GM12878 (cell line): ENCODE data around the gene SH3D19. TPM values are rescaled to one million over a fixed set of nuclear protein-coding genes. Genes with fewer than 3 reads are reported as not detected.

ENCODE experiments used
- ATAC-seq: fragments of 200-7000 bp; cut with Tn5 transposase; 3 replicates; pipeline ENCODE4 v1.9.1; 2020; ENCODE audit warnings: mild to moderate bottlenecking, moderate library complexity
- BruUV-seq: library from RNA; stranded (reverse); fragments of 400-500 nt; replicated peaks from 2 replicates; lab custom pipeline; 2021; lab: Mats Ljungman, UMichigan
- CTCF ChIA-PET: fragments of 300-600 bp; sonication (Branson Sonifier 250); formaldehyde crosslinking; extraction: SDS; loops from one replicate; lab custom pipeline; 2021; ENCODE audit warnings: inconsistent platforms; lab: Yijun Ruan, JAX
- POLR2A ChIA-PET: fragments of 350-600 bp; formaldehyde crosslinking; extraction: SDS; loops from one replicate; lab custom pipeline; 2021; ENCODE audit warnings: inconsistent platforms; lab: Charles Lee
- RAD21 ChIA-PET: fragments of 300-600 bp; sonication (Branson Sonifier 250); formaldehyde crosslinking; loops from one replicate; lab custom pipeline; 2023; ENCODE audit warnings: antibody characterized with exemption; ENCODE audit not compliant: unreplicated experiment; lab: Charles Lee
- SMC1A ChIA-PET: fragments of 300-600 bp; sonication (Branson Sonifier 250); formaldehyde crosslinking; loops from one replicate; lab custom pipeline; 2023; ENCODE audit not compliant: unreplicated experiment, uncharacterized antibody; lab: Charles Lee
- DNase-seq: peaks from one replicate; pipeline ENCODE4 v3.0.0-alpha.2; 2011; ENCODE audit warnings: low read depth, low spot score
- FAIRE-seq: peaks from 3 replicates; lab custom pipeline; 2011; peaks lifted over from hg19 to GRCh38; lab: Jason Lieb, UNC
- H2AFZ ChIP-seq: 2 replicates; pipeline ENCODE4 v1.6.0; 2011; ENCODE audit warnings: low read depth, low read length, control low read depth; ENCODE audit not compliant: control insufficient read depth
- H3K27ac ChIP-seq: 2 replicates; pipeline ENCODE4 v1.5.1; 2011; ENCODE audit warnings: control low read depth; ENCODE audit not compliant: control insufficient read depth, insufficient read depth
- H3K27me3 ChIP-seq, 2 experiments: replicated peaks in 1 of 2; 2 replicates each; pipeline versions ENCODE4 v1.6.0 to v1.6.1; 2011; ENCODE audit warnings: low read length in 1 of 2; ENCODE audit not compliant: control insufficient read depth in 2 of 2, insufficient read depth in 2 of 2
- H3K36me3 ChIP-seq, 2 experiments: 2 replicates each; pipeline ENCODE4 v1.5.1; 2011; ENCODE audit warnings: low read length in 1 of 2; ENCODE audit not compliant: control insufficient read depth in 2 of 2, insufficient read depth in 2 of 2
- H3K4me1 ChIP-seq: 2 replicates; pipeline ENCODE4 v1.6.1; 2011; ENCODE audit warnings: mild to moderate bottlenecking, low read length, moderate library complexity, mixed read lengths; ENCODE audit not compliant: control insufficient read depth, insufficient read depth
- H3K4me2 ChIP-seq: 2 replicates; pipeline ENCODE4 v1.6.0; 2011; ENCODE audit warnings: control low read depth; ENCODE audit not compliant: control insufficient read depth, insufficient read depth
- H3K4me3 ChIP-seq: fragments of 200-600 bp; sonication (generic); 2 replicates; pipeline ENCODE4 v1.5.1; 2016
- H3K79me2 ChIP-seq: 2 replicates; pipeline ENCODE4 v1.6.0; 2011; ENCODE audit warnings: low read length; ENCODE audit not compliant: control insufficient read depth, insufficient read depth
- H3K9ac ChIP-seq: 2 replicates; pipeline ENCODE4 v1.8.0; 2011; ENCODE audit warnings: low read length, control low read depth, mixed read lengths; ENCODE audit not compliant: control insufficient read depth, insufficient read depth
- H3K9me3 ChIP-seq: replicated peaks from 3 replicates; pipeline ENCODE4 v1.5.1; 2011; ENCODE audit warnings: mild to moderate bottlenecking, low read length; ENCODE audit not compliant: control insufficient read depth, insufficient read depth
- H4K20me1 ChIP-seq: 2 replicates; pipeline ENCODE4 v1.6.0; 2011; ENCODE audit not compliant: control insufficient read depth, insufficient read depth
- CHD4 ChIP-seq: fragments of 200-600 bp; sonication (generic); IDR thresholded peaks from 2 replicates; pipeline ENCODE4 v1.6.1; 2016; ENCODE audit warnings: mild to moderate bottlenecking
- FOS ChIP-seq: IDR thresholded peaks from 3 replicates; pipeline ENCODE4 v1.6.1; 2011; ENCODE audit warnings: borderline replicate concordance; ENCODE audit not compliant: insufficient read length; ENCODE audit errors: extremely low read depth
- HSF1 ChIP-seq: fragments of 150-350 bp; IDR thresholded peaks from 2 replicates; pipeline ENCODE4 v1.6.1; 2014; ENCODE audit warnings: mild to moderate bottlenecking, low read depth, low read length
- MLLT1 ChIP-seq: fragments of 450-650 bp; IDR thresholded peaks from 2 replicates; pipeline ENCODE4 v1.6.1; 2016; ENCODE audit warnings: mild to moderate bottlenecking
- PBX3 ChIP-seq: IDR thresholded peaks from 2 replicates; pipeline ENCODE4 v1.6.1; 2011; ENCODE audit warnings: mild to moderate bottlenecking, low read depth, low read length, moderate library complexity; ENCODE audit not compliant: insufficient replicate concordance
- POLR2A ChIP-seq: IDR thresholded peaks from 2 replicates; pipeline ENCODE4 v1.6.1; 2011; ENCODE audit warnings: low read depth, mild to moderate bottlenecking, low read length
- POLR2AphosphoS2 ChIP-seq: IDR thresholded peaks from 2 replicates; pipeline ENCODE4 v1.6.1; 2011; ENCODE audit warnings: low read depth, mild to moderate bottlenecking, low read length, improper control_type of control experiment, moderate library complexity
- SKIL ChIP-seq: fragments of 450-650 bp; IDR thresholded peaks from 2 replicates; pipeline ENCODE4 v1.6.1; 2017; ENCODE audit warnings: mild to moderate bottlenecking, low read depth, inconsistent platforms; ENCODE audit not compliant: poor library complexity, severe bottlenecking
- SMAD5 ChIP-seq: IDR thresholded peaks from 2 replicates; pipeline ENCODE4 v1.6.1; 2016; ENCODE audit warnings: antibody characterized with exemption, low read depth
- TCF12 ChIP-seq: IDR thresholded peaks from 2 replicates; pipeline ENCODE4 v1.6.1; 2011; ENCODE audit warnings: low read depth, mild to moderate bottlenecking, low read length
- YBX1 ChIP-seq: fragments of 450-650 bp; IDR thresholded peaks from 2 replicates; pipeline ENCODE4 v1.6.1; 2016; ENCODE audit warnings: antibody characterized with exemption
- ZNF274 ChIP-seq: IDR thresholded peaks from one replicate; pipeline ENCODE4 v1.8.0; 2011; ENCODE audit not compliant: insufficient read length, insufficient read depth
- WGBS: methylation state at CpG from one replicate; pipeline ENCODE4 v1.1.6; 2016; ENCODE audit warnings: low lambda C conversion rate; ENCODE audit not compliant: insufficient replicate concordance, insufficient coverage; ENCODE audit errors: missing lambda C conversion rate; 5-methylcytosine and 5-hydroxymethylcytosine counted together
- in situ Hi-C: fragments of 300-500 bp; cut with MboI; formaldehyde crosslinking; loops from 9 replicates; pipeline ENCODE4 v1.14.3; 2018; ENCODE audit warnings: mixed read lengths
- intact Hi-C: fragments of 100-400 bp; cut with micrococcal nuclease; formaldehyde crosslinking; loops from one replicate; pipeline ENCODE4 v1.14.2; 2022; ENCODE audit not compliant: unreplicated experiment
- polyA plus RNA-seq, 11 experiments: library from polyadenylated mRNA; depleted of rRNA in 4 of 11; unstranded in 6 of 11; stranded (reverse) in 5 of 11; fragments of >200 nt; fragmentation: Nextera tagmentation in 4 of 11; fragmentation: Illumina TruSeq in 1 of 11; extraction: Ambion mirVana in 4 of 11; extraction: Trizol in 1 of 11; gene quantifications; 1 replicate in 1 of 11; 2 replicates in 10 of 11; pipeline versions ENCODE4 v1.2.1 to v1.2.3, GENCODE V29; 2011 to 2016; ENCODE audit warnings: inconsistent platforms in 2 of 11, missing spikeins in 2 of 11, low read depth in 1 of 11
- total RNA-seq, 4 experiments: library from RNA; depleted of rRNA in 3 of 4; stranded (reverse); fragments of >200 nt in 3 of 4; fragmentation: Illumina TruSeq in 1 of 4; extraction: Trizol in 1 of 4; gene quantifications; 2 replicates each; pipeline versions ENCODE4 v1.2.1 to v1.2.3, GENCODE V29; 2013 to 2021

SH3D19 gene
- total and polyA plus RNA-seq, 10 of the 15 experiments (the other 5 are each of a cell fraction or from before 2014, with no cell fraction given), result 0.03 to 6.9 (median 0.33) TPM; not detected in 3

- TF ChIP-seq SKIL (no peak), POLR2AphosphoS2 (no peak), TCF12 (no peak), POLR2A (no peak), YBX1 (no peak), ZNF274 (no peak), FOS (no peak), HSF1 (no peak)
- TF ChIP-seq, all 136 proteins: peak for 0
Observed at GRCh38 chr4:151157543-151157942, 167.9 kb downstream of the SH3D19 start (continued).

- DNase-seq (no peak), FAIRE-seq (no peak), ATAC-seq (no peak)
- in situ Hi-C loops (no loop called here), intact Hi-C loops (no loop called here)
- no peak overlapping the region for H3K4me3 ChIP-seq
- no peaks in the 10 kb centered on the region for H4K20me1 ChIP-seq
- H3K9ac ChIP-seq, result no peak overlapping the region
- H3K79me2 ChIP-seq, result no peaks in the 10 kb centered on the region
- H3K4me2 ChIP-seq, result no peak overlapping the region
- H3K36me3 ChIP-seq, result no peaks in the 10 kb centered on the region
- no peaks in the 10 kb centered on the region for H3K27me3 ChIP-seq
- ChIA-PET CTCF (no interaction called here), SMC1A (no interaction called here), RAD21 (no interaction called here), POLR2A (interaction anchor here (0.7 kb wide), 1 partner anchor 14 kb away, joined by 3 read pairs; no protein-coding TSS in a partner anchor)
- 68% methylated on average over 2 of the region's 2 CpGs for WGBS
- BruUV-seq, result no TSS peak
- no peak overlapping the region for H3K27ac ChIP-seq
- H3K9me3 ChIP-seq, result no peaks in the 10 kb centered on the region
- no peak overlapping the region for H2AFZ ChIP-seq
- TF ChIP-seq SMAD5 (no peak), PBX3 (no peak), MLLT1 (no peak), CHD4 (no peak)
- H3K4me1 ChIP-seq, result no peaks in the 10 kb centered on the region
Observed at GRCh38 chr4:151153585-151153984, 171.8 kb downstream of the SH3D19 start.
